Neural progenitor cell (in vitro differentiated cells): ENCODE data around the gene GNPAT. TPM values are rescaled to one million over a fixed set of nuclear protein-coding genes. Genes with fewer than 3 reads are reported as not detected.
A peak's percentile ranks its signal among the peaks of the same experiment; 100 is the strongest.

Experiments
- DNase-seq: peaks from one replicate; pipeline ENCODE4 v3.0.0-alpha.2; 2016; ENCODE audit warnings: low spot score
- H2AFZ ChIP-seq: fragments of 200-600 bp; sonication (generic); replicated peaks from 2 replicates; pipeline ENCODE4 v1.6.1; 2016; ENCODE audit warnings: antibody characterized with exemption
- H3F3A ChIP-seq: fragments of 200-600 bp; sonication (generic); 2 replicates; pipeline ENCODE4 v1.6.1; 2016; ENCODE audit warnings: antibody characterized with exemption, low read depth
- H3K27ac ChIP-seq: fragments of 200-600 bp; sonication (generic); 2 replicates; pipeline ENCODE4 v1.5.1; 2016; ENCODE audit warnings: mild to moderate bottlenecking
- H3K27me3 ChIP-seq: fragments of 200-600 bp; sonication (generic); 2 replicates; pipeline ENCODE4 v1.6.1; 2016; ENCODE audit warnings: mild to moderate bottlenecking, moderate library complexity
- H3K36me3 ChIP-seq: fragments of 200-600 bp; sonication (generic); 2 replicates; pipeline ENCODE4 v1.5.1; 2016
- H3K4me1 ChIP-seq: fragments of 200-600 bp; sonication (generic); 2 replicates; pipeline ENCODE4 v1.6.1; 2016; ENCODE audit warnings: mixed run types
- H3K4me2 ChIP-seq: fragments of 200-600 bp; sonication (generic); 2 replicates; pipeline ENCODE4 v1.6.1; 2016
- H3K4me3 ChIP-seq: fragments of 200-600 bp; sonication (generic); 2 replicates; pipeline ENCODE4 v1.5.1; 2016
- H3K79me2 ChIP-seq: fragments of 200-600 bp; sonication (generic); 2 replicates; pipeline ENCODE4 v1.6.1; 2016; ENCODE audit warnings: low read depth
- H3K9ac ChIP-seq: fragments of 200-600 bp; sonication (generic); 2 replicates; pipeline ENCODE4 v1.6.1; 2016
- H3K9me3 ChIP-seq: fragments of 200-600 bp; sonication (generic); 2 replicates; pipeline ENCODE4 v1.5.1; 2016; ENCODE audit warnings: low read depth
- H4K20me1 ChIP-seq: fragments of 200-600 bp; sonication (generic); 2 replicates; pipeline ENCODE4 v1.6.1; 2016; ENCODE audit warnings: low read depth
- H3K27ac Mint-ChIP-seq: 3 replicates; pipeline ENCODE4 v1.8.0; 2021; ENCODE audit warnings: mixed read lengths
- H3K27me3 Mint-ChIP-seq: 2 replicates; pipeline ENCODE4 v1.8.0; 2022; ENCODE audit warnings: low read depth, mild to moderate bottlenecking, inconsistent platforms, moderate library complexity, mixed read lengths; ENCODE audit not compliant: insufficient read depth
- H3K36me3 Mint-ChIP-seq: 3 replicates; pipeline ENCODE4 v1.8.0; 2021; ENCODE audit warnings: mixed read lengths
- H3K4me1 Mint-ChIP-seq: 3 replicates; pipeline ENCODE4 v1.8.0; 2021; ENCODE audit warnings: mixed read lengths
- H3K4me3 Mint-ChIP-seq: 3 replicates; pipeline ENCODE4 v1.8.0; 2021; ENCODE audit warnings: mild to moderate bottlenecking, moderate library complexity, mixed read lengths
- H3K9me3 Mint-ChIP-seq: 3 replicates; pipeline ENCODE4 v1.8.0; 2020; ENCODE audit warnings: mixed read lengths
- CTCF ChIP-seq: fragments of 200-600 bp; sonication (generic); IDR thresholded peaks from 2 replicates; pipeline ENCODE4 v1.5.1; 2017; ENCODE audit warnings: antibody characterized with exemption, mild to moderate bottlenecking
- EZH2 ChIP-seq: fragments of 200-600 bp; sonication (generic); IDR thresholded peaks from 2 replicates; pipeline ENCODE4 v1.6.1; 2017; ENCODE audit warnings: antibody characterized with exemption, mild to moderate bottlenecking, moderate library complexity
- EZH2phosphoT487 ChIP-seq: fragments of 200-600 bp; sonication (generic); IDR thresholded peaks from 2 replicates; pipeline ENCODE4 v1.6.1; 2017; ENCODE audit warnings: antibody characterized with exemption
- total RNA-seq: library from RNA; depleted of rRNA; stranded (reverse); fragments of >200 nt; gene quantifications from 2 replicates; pipeline ENCODE4 v1.2.3, GENCODE V29; 2015; ENCODE audit warnings: low replicate concordance

GNPAT gene
- total RNA-seq, 1 donor from 2014 or later = 137 TPM

- H3K9ac ChIP-seq = peak overlapping the region; percentile 68
- Mint-ChIP-seq H3K27me3 (peaks cover 2% of the 10 kb centered on the region), H3K4me1 (peaks cover 25% of the 10 kb centered on the region), H3K4me3 (peak overlapping the region; percentile 97), H3K27ac (peak overlapping the region; percentile 67), H3K36me3 (peaks cover 17% of the 10 kb centered on the region), H3K9me3 (no peaks in the 10 kb centered on the region)
- peak overlapping the region; percentile 93 for H3K4me2 ChIP-seq
- DNase-seq = peak; percentile 38
- H3K9me3 ChIP-seq = no peaks in the 10 kb centered on the region
- peaks cover 54% of the 10 kb centered on the region for H3K79me2 ChIP-seq
- H3F3A ChIP-seq = peaks cover 8% of the 10 kb centered on the region
- H3K27me3 ChIP-seq = no peaks in the 10 kb centered on the region
- peaks cover 17% of the 10 kb centered on the region for H3K4me1 ChIP-seq
- H2AFZ ChIP-seq = peak overlapping the region; percentile 96
- H3K4me3 ChIP-seq = peak overlapping the region; percentile 96
- no peaks in the 10 kb centered on the region for H3K36me3 ChIP-seq
- no peak overlapping the region for H3K27ac ChIP-seq
- peaks cover 16% of the 10 kb centered on the region for H4K20me1 ChIP-seq
- TF ChIP-seq EZH2 (no peak), EZH2phosphoT487 (no peak), CTCF (no peak)
Measured at GRCh38 chr1:231240531-231240882, 505 bp upstream of the GNPAT start.

DNA sequence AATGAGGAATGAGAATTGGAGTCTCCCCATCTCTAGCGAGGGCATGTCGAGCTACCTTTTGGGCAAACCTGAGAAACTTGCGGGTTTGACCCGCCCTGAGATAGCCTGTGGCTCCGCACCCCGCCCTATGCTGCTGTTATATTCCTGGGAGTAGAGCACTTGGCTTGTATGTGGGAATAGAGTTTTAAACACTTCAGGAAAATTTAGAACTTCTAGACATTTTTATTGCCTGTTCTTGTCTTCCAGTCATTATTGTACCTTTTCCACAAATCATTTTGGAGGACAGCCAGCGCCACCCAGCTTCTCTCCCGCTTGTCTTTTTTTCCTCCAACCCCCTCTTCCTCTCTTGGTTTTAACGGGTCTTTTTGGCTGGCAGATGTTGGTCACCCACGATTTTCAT, 738 bp downstream of the GNPAT start:
- Mint-ChIP-seq H3K4me1 (peaks cover 25% of the 10 kb centered on the region), H3K9me3 (no peaks in the 10 kb centered on the region), H3K27ac (peak overlapping the region; percentile 40), H3K27me3 (peaks cover 2% of the 10 kb centered on the region), H3K4me3 (peak overlapping the region; percentile 97), H3K36me3 (peaks cover 17% of the 10 kb centered on the region)
- peak overlapping the region; percentile 93 for H3K4me2 ChIP-seq
- no peaks in the 10 kb centered on the region for H3K27me3 ChIP-seq
- H2AFZ ChIP-seq = peak overlapping the region; percentile 96
- TF ChIP-seq EZH2 (no peak), CTCF (no peak), EZH2phosphoT487 (no peak)
- peak; percentile 16 for DNase-seq
- H3K27ac ChIP-seq = no peak overlapping the region
- peak overlapping the region; percentile 96 for H3K4me3 ChIP-seq
- peaks cover 21% of the 10 kb centered on the region for H4K20me1 ChIP-seq
- peaks cover 8% of the 10 kb centered on the region for H3F3A ChIP-seq
- no peaks in the 10 kb centered on the region for H3K9me3 ChIP-seq
- H3K36me3 ChIP-seq = no peaks in the 10 kb centered on the region
- peaks cover 17% of the 10 kb centered on the region for H3K4me1 ChIP-seq
- peaks cover 64% of the 10 kb centered on the region for H3K79me2 ChIP-seq
- H3K9ac ChIP-seq = peak overlapping the region; percentile 76

DNA sequence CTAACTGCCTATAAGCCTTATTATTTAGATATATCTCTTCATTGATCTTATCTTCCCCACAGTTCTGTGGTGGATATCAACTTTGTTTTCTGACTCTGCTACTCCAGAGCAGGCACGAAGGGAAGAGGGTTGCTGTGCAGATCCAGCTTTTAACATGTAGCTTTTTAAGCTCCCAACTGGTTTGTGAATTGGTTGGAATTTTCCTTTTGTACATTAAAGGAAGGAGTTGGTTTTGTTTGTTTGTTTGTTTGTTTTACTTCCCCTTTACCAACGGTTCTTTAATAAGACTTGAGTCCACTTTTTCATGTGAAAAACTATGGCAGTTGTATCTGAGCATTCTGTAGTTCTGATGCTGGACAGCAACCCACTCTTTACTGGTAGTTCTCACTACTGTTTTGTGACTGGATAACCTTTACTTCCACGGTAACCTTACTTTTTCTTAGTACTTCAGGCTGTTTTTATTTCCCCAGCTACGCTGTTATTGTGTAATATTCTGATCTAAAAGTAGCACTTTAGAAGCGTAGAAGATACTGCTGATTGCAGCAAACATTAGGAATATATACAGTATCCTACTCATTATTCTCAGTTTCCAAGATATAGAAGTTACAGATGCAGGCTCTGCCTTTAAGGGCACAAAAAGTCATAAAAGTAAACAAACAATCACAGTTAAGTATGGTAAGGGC, 1.6 kb downstream of the GNPAT start:
- Histone ChIP-seq H4K20me1 (peaks cover 21% of the 10 kb centered on the region), H3K27ac (no peak overlapping the region), H3K27me3 (no peaks in the 10 kb centered on the region), H3K4me2 (peak overlapping the region; percentile 93), H3K9me3 (no peaks in the 10 kb centered on the region), H3F3A (peaks cover 8% of the 10 kb centered on the region), H2AFZ (no peak overlapping the region), H3K9ac (peak overlapping the region; percentile 76), H3K4me1 (peaks cover 17% of the 10 kb centered on the region), H3K79me2 (peaks cover 73% of the 10 kb centered on the region), H3K4me3 (peak overlapping the region; percentile 96), H3K36me3 (no peaks in the 10 kb centered on the region)
- Mint-ChIP-seq H3K27ac (no peak overlapping the region), H3K9me3 (no peaks in the 10 kb centered on the region), H3K36me3 (peaks cover 20% of the 10 kb centered on the region), H3K4me3 (peak overlapping the region; percentile 97), H3K27me3 (peaks cover 4% of the 10 kb centered on the region), H3K4me1 (peaks cover 25% of the 10 kb centered on the region)
- DNase-seq = no peak
- TF ChIP-seq CTCF (no peak), EZH2 (no peak), EZH2phosphoT487 (no peak)
